Measurements from ENCODE around the gene FMO3. TPM values are rescaled to one million over a fixed set of nuclear protein-coding genes. Genes with fewer than 3 reads are reported as not detected.

The FMO3 gene
- total RNA-seq, 1 experiment from 2014 or later, result 0.12 TPM

- H3K79me2 ChIP-seq (ENCODE audit: insufficient read depth, low read length), result no peaks in the 10 kb centered on the region
- intact Hi-C loops (cut with micrococcal nuclease), result loop anchor here (10.0 kb wide), 1 partner anchor 630 kb away; no protein-coding TSS in a partner anchor
- no peaks in the 10 kb centered on the region for H3K9me3 ChIP-seq (ENCODE audit: control insufficient read depth in 1 of 2, insufficient read depth in 1 of 2, low read depth in 1 of 2, low read length in 2 of 2)
- H3K9me2 ChIP-seq (ENCODE audit: insufficient read depth), result no peaks in the 10 kb centered on the region
- no peak overlapping the region for H3K4me3 ChIP-seq (replicated peaks in 1 of 2; ENCODE audit: low read depth in 1 of 2, low read length in 2 of 2)
- H2AFZ ChIP-seq (ENCODE audit: low read depth, low read length, poor library complexity, severe bottlenecking), result no peak overlapping the region
- no peak for DNase-seq (ENCODE audit: low read depth, low spot score)
- no peak overlapping the region for H3K27ac ChIP-seq (ENCODE audit: low read depth, low read length)
- no peaks in the 10 kb centered on the region for H3K36me3 ChIP-seq (ENCODE audit: control insufficient read depth in 1 of 2, insufficient read depth in 2 of 2, low read length in 2 of 2)
- no peaks in the 10 kb centered on the region for H3K27me3 ChIP-seq (ENCODE audit: insufficient read depth, low read length)
- TF ChIP-seq EGR1 (IDR thresholded peaks at IDR 0.05; ENCODE audit: low read depth), result no peak
- TF ChIP-seq ATF3 (IDR thresholded peaks at IDR 0.05), result no peak
- TF ChIP-seq SRF (IDR thresholded peaks at IDR 0.05; ENCODE audit: low read depth), result no peak
- no peak for TF ChIP-seq EZH2phosphoT487 (IDR thresholded peaks at IDR 0.05; ENCODE audit: borderline replicate concordance)
- no peak for TF ChIP-seq CBX3 (IDR thresholded peaks at IDR 0.05; ENCODE audit: low read depth)
- no peak for TF ChIP-seq CTCF (IDR thresholded peaks at IDR 0.05 in 2 of 3, conservative IDR thresholded peaks at IDR 0.05 in 1 of 3; ENCODE audit: borderline replicate concordance in 1 of 3, insufficient read depth in 1 of 3, low read depth in 2 of 3, low read length in 2 of 3)
- no peak for TF ChIP-seq ZNF274 (IDR thresholded peaks at IDR 0.05; ENCODE audit: low read depth, low read length)
- no peak for TF ChIP-seq YY1 (IDR thresholded peaks at IDR 0.05; ENCODE audit: extremely low read depth, insufficient replicate concordance, low read depth, low read length)
- no peak for TF ChIP-seq EZH2 (IDR thresholded peaks at IDR 0.05)
- TF ChIP-seq POLR2AphosphoS5 (IDR thresholded peaks at IDR 0.05; ENCODE audit: low read depth, low read length), result no peak
- no peak for TF ChIP-seq ZBTB33 (IDR thresholded peaks at IDR 0.05; ENCODE audit: extremely low read depth, insufficient replicate concordance, low read length)
- no peak for TF ChIP-seq POLR2A (IDR thresholded peaks at IDR 0.05; ENCODE audit: borderline replicate concordance, extremely low read depth, insufficient read depth, insufficient read length)
- TF ChIP-seq SIN3A (IDR thresholded peaks at IDR 0.05; ENCODE audit: low read depth), result no peak
- no peak for TF ChIP-seq TCF7L2 (IDR thresholded peaks at IDR 0.05; ENCODE audit: borderline replicate concordance, extremely low read depth, insufficient read depth, insufficient read length)
- TF ChIP-seq SP1 (IDR thresholded peaks at IDR 0.05; ENCODE audit: low read depth), result no peak
- no peak for TF ChIP-seq MAX (IDR thresholded peaks at IDR 0.05)
- no peaks in the 10 kb centered on the region for H4K20me1 ChIP-seq (ENCODE audit: insufficient read depth)
- no peak overlapping the region for H3K9ac ChIP-seq (ENCODE audit: low read length)
- ChIA-PET CTCF (interaction anchor here (1.6 kb wide), 1 partner anchor 229 kb away, joined by 3 read pairs; the partner anchor contains the start of gene FMO4), POLR2A (no interaction called here), RAD21 (ENCODE audit: low non-redundant PET in 1 of 2, low total read pairs in 2 of 2, uncharacterized antibody in 2 of 2, unreplicated experiment in 2 of 2) (no interaction called here)
- no TSS peak for BruUV-seq (replicated peaks)
- ATAC-seq, result no peak
- no peaks in the 10 kb centered on the region for H3K4me1 ChIP-seq (ENCODE audit: control insufficient read depth in 1 of 2, insufficient read depth in 2 of 2, low read length in 2 of 2)
- no peak overlapping the region for H3K4me2 ChIP-seq (ENCODE audit: low read length)
Observed at GRCh38 chr1:171084870-171085269, 5.8 kb upstream of the FMO3 start.

Measured in HCT116 (cell line).